IMR-90 (cell line): ENCODE measurements around the gene H2AZ1. TPM values are rescaled to one million over a fixed set of nuclear protein-coding genes. Genes with fewer than 3 reads are reported as not detected.
A peak's percentile ranks its signal among the peaks of the same experiment; 100 is the strongest.
"Not testable (repeated sequence)": the region's sequence is repeated elsewhere in the genome, so short reads cannot be mapped to it uniquely, and the experiment has no call there.

ENCODE experiments used
- ATAC-seq: fragments of 200-7000 bp; cut with Tn5 transposase; 2 replicates; pipeline ENCODE4 v1.9.1; 2020; ENCODE audit warnings: low read depth, mild to moderate bottlenecking, moderate library complexity
- BruUV-seq: library from RNA; stranded (reverse); fragments of 400-500 nt; replicated peaks from 2 replicates; lab custom pipeline; 2021; lab: Mats Ljungman, UMichigan
- CTCF ChIA-PET: fragments of 300-600 bp; formaldehyde crosslinking; extraction: SDS; loops from one replicate; lab custom pipeline; 2021; ENCODE audit warnings: antibody characterized with exemption; lab: Yijun Ruan, JAX
- POLR2A ChIA-PET: fragments of 300-600 bp; sonication (Branson Sonifier 250); formaldehyde crosslinking; loops from one replicate; lab custom pipeline; 2022; ENCODE audit warnings: antibody characterized with exemption; ENCODE audit not compliant: unreplicated experiment; lab: Charles Lee
- DNase-seq: peaks from one replicate; pipeline ENCODE4 v3.0.0; 2013
- H2AFZ ChIP-seq: replicated peaks from 2 replicates; pipeline ENCODE3; 2013; ENCODE audit warnings: low read length, mild to moderate bottlenecking; ENCODE audit not compliant: poor library complexity
- H2AK5ac ChIP-seq: 2 replicates; pipeline ENCODE4 v1.6.1; 2013; ENCODE audit warnings: low read depth, low read length, inconsistent platforms
- H2AK9ac ChIP-seq: replicated peaks from 2 replicates; pipeline ENCODE3; 2013; ENCODE audit warnings: mild to moderate bottlenecking, low read depth, low read length, moderate library complexity; ENCODE audit not compliant: poor library complexity
- H2BK120ac ChIP-seq: 2 replicates; pipeline ENCODE4 v1.6.1; 2013; ENCODE audit warnings: low read depth, low read length, inconsistent platforms
- H2BK15ac ChIP-seq: 3 replicates; pipeline ENCODE4 v1.6.1; 2013; ENCODE audit warnings: low read depth, low read length, inconsistent platforms
- H2BK20ac ChIP-seq: 2 replicates; pipeline ENCODE4 v1.6.1; 2013; ENCODE audit warnings: low read depth, mild to moderate bottlenecking, inconsistent platforms, low read length, moderate library complexity
- H2BK5ac ChIP-seq: 2 replicates; pipeline ENCODE4 v1.6.1; 2013; ENCODE audit warnings: mild to moderate bottlenecking, low read depth, low read length, inconsistent platforms; ENCODE audit not compliant: poor library complexity, severe bottlenecking
- H3K14ac ChIP-seq: replicated peaks from 2 replicates; pipeline ENCODE4 v1.6.1; 2013; ENCODE audit warnings: low read depth, low read length, inconsistent platforms
- H3K18ac ChIP-seq: 2 replicates; pipeline ENCODE4 v1.6.1; 2013; ENCODE audit warnings: low read depth, low read length, control low read depth
- H3K23ac ChIP-seq: 2 replicates; pipeline ENCODE4 v1.6.1; 2013; ENCODE audit warnings: low read depth, low read length, inconsistent platforms
- H3K27ac ChIP-seq: 2 replicates; pipeline ENCODE4 v1.5.1; 2013; ENCODE audit warnings: mild to moderate bottlenecking, control low read depth, low read length; ENCODE audit not compliant: insufficient read depth
- H3K27me3 ChIP-seq: 2 replicates; pipeline ENCODE4 v1.6.1; 2013; ENCODE audit warnings: low read length; ENCODE audit not compliant: control insufficient read depth, insufficient read depth
- H3K36me3 ChIP-seq: 2 replicates; pipeline ENCODE4 v1.6.1; 2013; ENCODE audit warnings: low read length, mixed read lengths; ENCODE audit not compliant: control insufficient read depth, insufficient read depth
- H3K4ac ChIP-seq: 2 replicates; pipeline ENCODE4 v1.6.1; 2013; ENCODE audit warnings: low read depth, low read length, inconsistent platforms
- H3K4me1 ChIP-seq: 2 replicates; pipeline ENCODE4 v1.6.1; 2013; ENCODE audit warnings: low read length, mixed read lengths; ENCODE audit not compliant: control insufficient read depth, insufficient read depth
- H3K4me2 ChIP-seq: 2 replicates; pipeline ENCODE4 v1.6.1; 2013; ENCODE audit warnings: low read depth, mild to moderate bottlenecking, control low read depth, low read length, moderate library complexity
- H3K4me3 ChIP-seq: 2 replicates; pipeline ENCODE4 v1.5.1; 2013; ENCODE audit warnings: low read depth, mild to moderate bottlenecking, control low read depth, low read length, moderate library complexity; ENCODE audit not compliant: insufficient read depth
- H3K56ac ChIP-seq: 2 replicates; pipeline ENCODE4 v1.6.1; 2013; ENCODE audit warnings: low read length, inconsistent platforms; ENCODE audit not compliant: insufficient read depth; ENCODE audit errors: extremely low read depth
- H3K79me1 ChIP-seq, 2 experiments: 2 replicates each; pipeline ENCODE4 v1.6.1; 2013; ENCODE audit warnings: low read length in 2 of 2, inconsistent platforms in 1 of 2, low read depth in 1 of 2
- H3K9ac ChIP-seq: 2 replicates; pipeline ENCODE4 v1.6.1; 2013; ENCODE audit warnings: low read depth, low read length, control low read depth
- H3K9me1 ChIP-seq: 2 replicates; pipeline ENCODE4 v1.6.1; 2013; ENCODE audit warnings: low read length, inconsistent platforms; ENCODE audit not compliant: insufficient read depth
- H3K9me3 ChIP-seq: 2 replicates; pipeline ENCODE4 v1.6.1; 2013; ENCODE audit warnings: low read length; ENCODE audit not compliant: control insufficient read depth, insufficient read depth
- H4K20me1 ChIP-seq: 2 replicates; pipeline ENCODE4 v1.6.1; 2013; ENCODE audit warnings: low read length, inconsistent platforms; ENCODE audit not compliant: insufficient read depth
- H4K5ac ChIP-seq: 2 replicates; pipeline ENCODE4 v1.6.1; 2013; ENCODE audit warnings: mild to moderate bottlenecking, low read depth, low read length, control low read depth
- H4K8ac ChIP-seq, 2 experiments: 2 replicates each; pipeline ENCODE4 v1.6.1; 2013; ENCODE audit warnings: low read depth in 2 of 2, low read length in 2 of 2, control low read depth in 1 of 2, inconsistent platforms in 1 of 2
- H4K91ac ChIP-seq: 2 replicates; pipeline ENCODE4 v1.6.1; 2013; ENCODE audit warnings: low read depth, low read length, inconsistent platforms; ENCODE audit not compliant: insufficient read depth
- BHLHE40 ChIP-seq: fragments of 150-350 bp; IDR thresholded peaks from 2 replicates; pipeline ENCODE4 v1.6.1; 2016; ENCODE audit warnings: mild to moderate bottlenecking, low read depth, low read length
- NFE2L2 ChIP-seq: fragments of 150-350 bp; IDR thresholded peaks from 2 replicates; pipeline ENCODE4 v1.6.1; 2016; ENCODE audit warnings: low read depth, mild to moderate bottlenecking, low read length
- WGBS, 2 experiments: methylation state at CpG; one replicate each; pipeline versions ENCODE4 v1.1.5 to v1.1.7; 2013; ENCODE audit warnings: missing lambda C conversion rate in 2 of 2; ENCODE audit not compliant: insufficient read length in 1 of 2; ENCODE audit errors: extremely low coverage in 2 of 2; 5-methylcytosine and 5-hydroxymethylcytosine counted together
- dilution Hi-C: fragments of 300-500 bp; cut with HindIII; formaldehyde crosslinking; loops from one replicate; pipeline ENCODE4 v1.14.3; 2018; ENCODE audit warnings: low sequenced_read_pairs; ENCODE audit not compliant: unreplicated experiment
- in situ Hi-C: fragments of 300-500 bp; cut with MboI; formaldehyde crosslinking; loops from 3 replicates; pipeline ENCODE4 v1.14.3; 2019; ENCODE audit warnings: low sequenced_read_pairs, inconsistent platforms, mixed read lengths
- intact Hi-C: fragments of 100-400 bp; cut with micrococcal nuclease; formaldehyde crosslinking; loops from 2 replicates; pipeline ENCODE4 v1.10.0; 2022
- polyA plus RNA-seq, 3 experiments: library from polyadenylated mRNA; depleted of rRNA; stranded (reverse); fragments of >200 nt; gene quantifications; 2 replicates each; pipeline ENCODE4 v1.2.3, GENCODE V29; 2012; ENCODE audit warnings: low replicate concordance in 1 of 3
- total RNA-seq: library from RNA; depleted of rRNA; stranded (reverse); fragments of >200 nt; gene quantifications from 2 replicates; pipeline ENCODE4 v1.2.3, GENCODE V29; 2012

The H2AZ1 gene
- total and polyA plus RNA-seq, 2 of the 4 experiments (the other 2 are of a cell fraction), result 456 to 1,129 TPM

DNA sequence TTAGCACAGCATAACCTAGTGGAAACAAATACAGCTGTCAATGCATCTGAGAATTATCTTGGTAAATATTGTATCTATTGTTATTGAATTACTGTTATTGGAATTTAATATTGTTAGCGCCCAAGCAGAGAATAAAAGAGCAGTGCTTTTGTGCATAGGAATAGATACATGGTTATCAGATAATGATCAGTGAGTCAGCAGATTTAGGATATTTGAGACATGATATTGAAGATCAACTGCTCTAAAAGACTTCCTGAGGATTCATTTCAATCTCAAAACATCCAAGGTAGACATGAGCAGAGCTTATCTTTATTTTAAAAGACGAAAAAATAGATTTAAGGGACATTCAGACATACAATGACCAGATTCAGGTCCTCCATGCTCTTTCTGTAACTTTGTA, 10.6 kb upstream of the H2AZ1 start:
- no peak overlapping the region for H4K91ac ChIP-seq
- no peak overlapping the region for H3K18ac ChIP-seq
- H2AFZ ChIP-seq, result no peak overlapping the region
- no peaks in the 10 kb centered on the region for H3K9me3 ChIP-seq
- no peak overlapping the region for H2AK9ac ChIP-seq
- in situ Hi-C loops, result no loop called here
- H3K9ac ChIP-seq, result no peak overlapping the region
- H2BK5ac ChIP-seq, result peak overlapping the region; percentile 5
- H4K5ac ChIP-seq, result no peak overlapping the region
- no peak overlapping the region for H2AK5ac ChIP-seq
- H3K4me2 ChIP-seq, result no peak overlapping the region
- POLR2A ChIA-PET, result no interaction called here
- CTCF ChIA-PET, result interaction anchor here (0.6 kb wide), 1 partner anchor 59 kb away, joined by 4 read pairs; no protein-coding TSS in a partner anchor
- H3K79me1 ChIP-seq, result no peaks in the 10 kb centered on the region
- H3K4ac ChIP-seq, result no peak overlapping the region
- H4K8ac ChIP-seq, result no peak overlapping the region
- TF ChIP-seq NFE2L2 (peak; percentile 47; the same call in 1 of the 2 replicates), BHLHE40 (no peak)
- 0 out of 2 replicates have a peak overlapping the region, but pooled peaks have one; percentile 29 for H2BK20ac ChIP-seq
- no peak overlapping the region for H3K4me3 ChIP-seq
- no peaks in the 10 kb centered on the region for H3K9me1 ChIP-seq
- dilution Hi-C loops, result no loop called here
- H2BK15ac ChIP-seq, result no peak overlapping the region
- no CpG with 5 or more reads among the region's 2 CpGs for WGBS, 2 experiments
- H3K23ac ChIP-seq, result no peak overlapping the region
- H3K36me3 ChIP-seq, result no peaks in the 10 kb centered on the region
- intact Hi-C loops, result no loop called here
- H3K27ac ChIP-seq, result no peak overlapping the region
- H3K56ac ChIP-seq, result no peak overlapping the region
- no peak overlapping the region for H3K14ac ChIP-seq
- H3K27me3 ChIP-seq, result no peaks in the 10 kb centered on the region
- BruUV-seq, result no TSS peak
- DNase-seq, result no peak
- no peak overlapping the region for H2BK120ac ChIP-seq
- H4K20me1 ChIP-seq, result no peaks in the 10 kb centered on the region
- H3K4me1 ChIP-seq, result peaks cover 2% of the 10 kb centered on the region; the same call in 1 of the 2 replicates
- peak; percentile 11 for ATAC-seq

DNA sequence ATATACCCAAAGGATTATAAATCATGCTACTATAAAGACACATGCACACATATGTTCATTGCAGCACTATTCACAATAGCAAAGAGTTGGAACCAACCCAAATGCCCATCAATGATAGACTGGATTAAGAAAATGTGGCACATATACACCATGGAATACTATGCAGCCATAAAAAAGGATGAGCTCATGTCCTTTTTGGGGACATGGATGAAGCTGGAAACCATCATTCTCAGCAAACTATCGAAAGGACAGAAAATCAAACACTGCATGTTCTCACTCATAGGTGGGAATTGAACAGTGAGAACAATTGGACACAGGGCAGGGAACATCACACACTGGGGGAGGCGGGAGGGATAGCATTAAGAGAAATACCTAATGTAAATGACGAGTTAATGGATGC, 8.1 kb upstream of the H2AZ1 start:
- no CpG with 5 or more reads among the region's 3 CpGs for WGBS, 2 experiments
- in situ Hi-C loops, BruUV-seq: not testable (repeated sequence)

More for the DNA sequence above, 8.1 kb upstream of the H2AZ1 start:
- H4K5ac ChIP-seq, H2BK20ac ChIP-seq, H3K9ac ChIP-seq, dilution Hi-C loops, H2BK5ac ChIP-seq, H4K91ac ChIP-seq, POLR2A ChIA-PET, H3K27ac ChIP-seq, H3K4me1 ChIP-seq, H3K79me1 ChIP-seq, H3K4me2 ChIP-seq, H3K27me3 ChIP-seq, H3K9me1 ChIP-seq, H3K18ac ChIP-seq, H3K14ac ChIP-seq, DNase-seq, H2AK9ac ChIP-seq, H2BK120ac ChIP-seq, ATAC-seq, H2AK5ac ChIP-seq, H4K20me1 ChIP-seq, H2BK15ac ChIP-seq, H4K8ac ChIP-seq, CTCF ChIA-PET, H3K56ac ChIP-seq, H3K36me3 ChIP-seq, H3K9me3 ChIP-seq, H3K23ac ChIP-seq, H3K4me3 ChIP-seq, H3K4ac ChIP-seq, intact Hi-C loops, H2AFZ ChIP-seq: not testable (repeated sequence)
